ENCODE data around the gene ABCF2. TPM values are rescaled to one million over a fixed set of nuclear protein-coding genes. Genes with fewer than 3 reads are reported as not detected.

Gene ABCF2
- total and polyA plus RNA-seq, 2 of the 4 experiments (the other 2 are of a cell fraction), result 46.2 to 103 TPM

- H3K4me1 ChIP-seq (ENCODE audit: control insufficient read depth, insufficient read depth, low read length), result peaks cover 30% of the 10 kb centered on the region
- 83% methylated on average over 1 of the region's 10 CpGs; no CpG with 5 or more reads in 1 of the 2 experiments for WGBS, 2 experiments (ENCODE audit: extremely low coverage in 2 of 2, insufficient read length in 1 of 2)
- H3K9me3 ChIP-seq (ENCODE audit: control insufficient read depth, insufficient read depth, low read length), result no peaks in the 10 kb centered on the region
- H2BK5ac ChIP-seq (ENCODE audit: low read depth, low read length, poor library complexity, severe bottlenecking), result no peak overlapping the region
- no peak overlapping the region for H2BK15ac ChIP-seq (ENCODE audit: low read depth, low read length)
- H3K14ac ChIP-seq (replicated peaks; ENCODE audit: low read depth, low read length), result no peak overlapping the region
- no peak overlapping the region for H4K5ac ChIP-seq (ENCODE audit: low read depth, low read length)
- H4K8ac ChIP-seq (ENCODE audit: low read depth in 2 of 2, low read length in 2 of 2), result no peak overlapping the region
- no peak overlapping the region for H3K4ac ChIP-seq (ENCODE audit: low read depth, low read length)
- no peak overlapping the region for H3K18ac ChIP-seq (ENCODE audit: low read depth, low read length)
- H4K20me1 ChIP-seq (ENCODE audit: insufficient read depth, low read length), result peaks cover 32% of the 10 kb centered on the region
- no peak overlapping the region for H2BK120ac ChIP-seq (ENCODE audit: low read depth, low read length)
- no peak overlapping the region for H3K23ac ChIP-seq (ENCODE audit: low read depth, low read length)
- no peak overlapping the region for H3K27ac ChIP-seq (ENCODE audit: insufficient read depth, low read length)
- no peak for ATAC-seq (ENCODE audit: low read depth)
- no peak overlapping the region for H4K91ac ChIP-seq (ENCODE audit: insufficient read depth, low read depth, low read length)
- POLR2A ChIA-PET (ENCODE audit: unreplicated experiment), result interaction anchor here (0.6 kb wide), 1 partner anchor 1158 kb away, joined by 9 read pairs; no protein-coding TSS in a partner anchor
- no peak overlapping the region for H2AK5ac ChIP-seq (ENCODE audit: low read depth, low read length)
- no peak overlapping the region for H3K9ac ChIP-seq (ENCODE audit: low read depth, low read length)
- dilution Hi-C loops (cut with HindIII; ENCODE audit: low sequenced_read_pairs, unreplicated experiment), result no loop called here
- H2AK9ac ChIP-seq (replicated peaks; ENCODE audit: low read depth, low read length, poor library complexity), result no peak overlapping the region
- in situ Hi-C loops (cut with MboI; ENCODE audit: low sequenced_read_pairs), result no loop called here
- H3K79me1 ChIP-seq (ENCODE audit: low read depth in 1 of 2, low read length in 2 of 2), result peaks cover 8 to 81% of the 10 kb centered on the region in 2 experiments
- CTCF ChIA-PET, result interaction anchor here (0.6 to 1.4 kb wide), 7 partner anchors 10 to 120 kb away, joined by 3 to 6 read pairs (median 3); partner anchors contain the start of gene CHPF2
- H2BK20ac ChIP-seq (ENCODE audit: low read depth, low read length), result no peak overlapping the region
- no peak overlapping the region for H3K4me3 ChIP-seq (ENCODE audit: insufficient read depth, low read depth, low read length)
- intact Hi-C loops (cut with micrococcal nuclease), result loop anchor here (1.0 kb wide), 1 partner anchor 59 kb away; no protein-coding TSS in a partner anchor
- BruUV-seq (replicated peaks), result no TSS peak
- no peaks in the 10 kb centered on the region for H3K27me3 ChIP-seq (ENCODE audit: control insufficient read depth, insufficient read depth, low read length)
- peak overlapping the region; percentile 47 for H2AFZ ChIP-seq (replicated peaks; ENCODE audit: low read length, poor library complexity)
- no peak overlapping the region for H3K4me2 ChIP-seq (ENCODE audit: low read depth, low read length)
- H3K36me3 ChIP-seq (ENCODE audit: control insufficient read depth, insufficient read depth, low read length), result peaks cover 35% of the 10 kb centered on the region
- H3K56ac ChIP-seq (ENCODE audit: extremely low read depth, insufficient read depth, low read length), result no peak overlapping the region
- DNase-seq, result peak; percentile 44
- H3K9me1 ChIP-seq (ENCODE audit: insufficient read depth, low read length), result peaks cover 4% of the 10 kb centered on the region; the same call in 1 of the 2 replicates
- TF ChIP-seq RFX5 (IDR thresholded peaks at IDR 0.05; ENCODE audit: low read depth, low read length) (no peak), CTCF (conservative IDR thresholded peaks at IDR 0.05; ENCODE audit: low read depth, low read length) (peak; percentile 79), MXI1 (IDR thresholded peaks at IDR 0.05; ENCODE audit: borderline replicate concordance, low read depth, low read length) (no peak), BHLHE40 (IDR thresholded peaks at IDR 0.05; ENCODE audit: low read depth, low read length) (no peak), SMC3 (IDR thresholded peaks at IDR 0.05; ENCODE audit: low read depth, low read length) (peak; percentile 51), RAD21 (IDR thresholded peaks at IDR 0.05; ENCODE audit: low read length) (peak; percentile 64), NFE2L2 (IDR thresholded peaks at IDR 0.05; ENCODE audit: low read depth, low read length) (no peak), POLR2A (IDR thresholded peaks at IDR 0.05; ENCODE audit: low read depth, low read length) (no peak), CEBPB (IDR thresholded peaks at IDR 0.05; ENCODE audit: low read depth, low read length) (no peak), ELK1 (IDR thresholded peaks at IDR 0.05; ENCODE audit: borderline replicate concordance, low read depth, low read length) (no peak), MAZ (IDR thresholded peaks at IDR 0.05; ENCODE audit: borderline replicate concordance, low read depth, low read length) (0 out of 2 replicates have a peak, but pooled peaks have one; percentile 21), RCOR1 (IDR thresholded peaks at IDR 0.05; ENCODE audit: insufficient replicate concordance, low read length) (no peak), USF2 (IDR thresholded peaks at IDR 0.05; ENCODE audit: low read depth, low read length) (no peak), FOS (IDR thresholded peaks at IDR 0.05; ENCODE audit: low read depth, low read length) (no peak), CHD1 (IDR thresholded peaks at IDR 0.05; ENCODE audit: low read depth, low read length) (no peak)
These were observed 17.3 kb upstream of the ABCF2 start for GRCh38 chr7:151244196-151244840.

Measured in IMR-90 (cell line).